WTC11 (cell line): Measurements from ENCODE around the gene GRAMD2B. TPM values are rescaled to one million over a fixed set of nuclear protein-coding genes. Genes with fewer than 3 reads are reported as not detected.
A peak's percentile ranks its signal among the peaks of the same experiment; 100 is the strongest.

ENCODE experiments used
- ATAC-seq: fragments of 200-7000 bp; cut with Tn5 transposase; 2 replicates; pipeline ENCODE4 v1.10.0; 2021; ENCODE audit warnings: mild to moderate bottlenecking, moderate library complexity
- CTCF ChIA-PET: fragments of 300-600 bp; sonication (Branson Sonifier 250); formaldehyde crosslinking; loops from one replicate; lab custom pipeline; 2021; ENCODE audit warnings: antibody characterized with exemption; lab: Charles Lee
- POLR2A ChIA-PET: fragments of 350-600 bp; sonication (Branson Sonifier 250); formaldehyde crosslinking; loops from one replicate; lab custom pipeline; 2021; ENCODE audit warnings: antibody characterized with exemption; lab: Charles Lee
- DNase-seq: peaks from one replicate; pipeline ENCODE4 v3.0.0; 2021; ENCODE audit warnings: low spot score
- H3K27ac Mint-ChIP-seq: 2 replicates; pipeline ENCODE4 v1.8.0; 2021; ENCODE audit warnings: mixed read lengths
- H3K27me3 Mint-ChIP-seq: 2 replicates; pipeline ENCODE4 v1.8.0; 2021; ENCODE audit warnings: low read depth, mild to moderate bottlenecking, moderate library complexity, mixed read lengths
- H3K36me3 Mint-ChIP-seq: 2 replicates; pipeline ENCODE4 v1.8.0; 2021; ENCODE audit warnings: mixed read lengths
- H3K4me1 Mint-ChIP-seq: 2 replicates; pipeline ENCODE4 v1.8.0; 2022; ENCODE audit warnings: mixed read lengths
- H3K4me3 Mint-ChIP-seq: 2 replicates; pipeline ENCODE4 v1.8.0; 2021; ENCODE audit warnings: mild to moderate bottlenecking, moderate library complexity, mixed read lengths
- H3K9me3 Mint-ChIP-seq: 2 replicates; pipeline ENCODE4 v1.8.0; 2021; ENCODE audit warnings: mixed read lengths
- FOXJ3 ChIP-seq: sonication (generic); formaldehyde crosslinking; IDR thresholded peaks from 2 replicates; pipeline ENCODE4 v1.9.0; 2021; ENCODE audit warnings: missing genetic modification reagents, mild to moderate bottlenecking, borderline replicate concordance
- JAZF1 ChIP-seq: fragments of 250-450 bp; sonication (Bioruptor Pico); IDR thresholded peaks from 2 replicates; pipeline ENCODE4 v1.9.0; 2021; ENCODE audit warnings: moderate library complexity, mild to moderate bottlenecking, inconsistent platforms
- JUN ChIP-seq: sonication (generic); formaldehyde crosslinking; IDR thresholded peaks from 2 replicates; pipeline ENCODE4 v1.8.0; 2023; ENCODE audit warnings: mild to moderate bottlenecking, missing genetic modification reagents
- MXD4 ChIP-seq: fragments of 250-450 bp; sonication (Bioruptor Pico); IDR thresholded peaks from 2 replicates; pipeline ENCODE4 v1.8.0; 2021; ENCODE audit warnings: mild to moderate bottlenecking, moderate library complexity, borderline replicate concordance
- SMAD3 ChIP-seq: sonication (generic); formaldehyde crosslinking; IDR thresholded peaks from 2 replicates; pipeline ENCODE4 v1.8.0; 2022; ENCODE audit warnings: missing genetic modification reagents, mild to moderate bottlenecking, borderline replicate concordance
- SMAD4 ChIP-seq: sonication (generic); formaldehyde crosslinking; IDR thresholded peaks from 2 replicates; pipeline ENCODE4 v1.8.0; 2022; ENCODE audit warnings: mild to moderate bottlenecking, missing genetic modification reagents
- TEAD1 ChIP-seq: sonication (generic); formaldehyde crosslinking; IDR thresholded peaks from 2 replicates; pipeline ENCODE4 v1.8.0; 2022; ENCODE audit warnings: mild to moderate bottlenecking, missing genetic modification reagents
- TEAD4 ChIP-seq: sonication (generic); formaldehyde crosslinking; IDR thresholded peaks from 2 replicates; pipeline ENCODE4 v1.8.0; 2022; ENCODE audit warnings: mild to moderate bottlenecking, missing genetic modification reagents
- ZNF263 ChIP-seq: sonication (generic); formaldehyde crosslinking; IDR thresholded peaks from 2 replicates; pipeline ENCODE4 v1.8.1; 2022; ENCODE audit warnings: low read depth, mild to moderate bottlenecking, moderate library complexity, missing genetic modification reagents
- ZNF317 ChIP-seq: sonication (generic); formaldehyde crosslinking; IDR thresholded peaks from 2 replicates; pipeline ENCODE4 v1.8.1; 2023; ENCODE audit warnings: low read depth, mild to moderate bottlenecking, moderate library complexity, missing genetic modification reagents, borderline replicate concordance
- ZNF423 ChIP-seq: fragments of 250-450 bp; sonication (Bioruptor Pico); IDR thresholded peaks from 2 replicates; pipeline ENCODE4 v2.1.2; 2022; ENCODE audit warnings: mild to moderate bottlenecking, moderate library complexity
- total RNA-seq: library from RNA; stranded (reverse); gene quantifications from 3 replicates; pipeline ENCODE4 v1.2.3, GENCODE V29; 2021
- TF ChIP-seq, protein P1 (sequence below): sonication (generic); formaldehyde crosslinking; IDR thresholded peaks from 2 replicates; pipeline ENCODE4 v1.8.0; 2023; ENCODE audit warnings: missing genetic modification reagents, mild to moderate bottlenecking, borderline replicate concordance
- TF ChIP-seq, protein P2 (sequence below): sonication (generic); formaldehyde crosslinking; IDR thresholded peaks from 2 replicates; pipeline ENCODE4 v1.8.1; 2022; ENCODE audit warnings: low read depth, missing genetic modification reagents, borderline replicate concordance
- TF ChIP-seq, protein P3 (sequence below): sonication (generic); formaldehyde crosslinking; IDR thresholded peaks from 2 replicates; pipeline ENCODE4 v1.8.1; 2023; ENCODE audit warnings: mild to moderate bottlenecking, missing genetic modification reagents
- TF ChIP-seq, protein P4 (sequence below): sonication (generic); formaldehyde crosslinking; IDR thresholded peaks from 2 replicates; pipeline ENCODE4 v1.8.0; 2022; ENCODE audit warnings: mild to moderate bottlenecking, missing genetic modification reagents
- TF ChIP-seq, protein P5 (sequence below): sonication (generic); formaldehyde crosslinking; IDR thresholded peaks from 2 replicates; pipeline ENCODE4 v1.8.1; 2023; ENCODE audit warnings: mild to moderate bottlenecking, missing genetic modification reagents, borderline replicate concordance
- TF ChIP-seq, protein P6 (sequence below): sonication (generic); formaldehyde crosslinking; IDR thresholded peaks from 2 replicates; pipeline ENCODE4 v1.8.1; 2023; ENCODE audit warnings: mild to moderate bottlenecking, moderate library complexity, missing genetic modification reagents

The GRAMD2B gene
- total RNA-seq, 1 experiment from 2014 or later: 11.6 TPM

DNA sequence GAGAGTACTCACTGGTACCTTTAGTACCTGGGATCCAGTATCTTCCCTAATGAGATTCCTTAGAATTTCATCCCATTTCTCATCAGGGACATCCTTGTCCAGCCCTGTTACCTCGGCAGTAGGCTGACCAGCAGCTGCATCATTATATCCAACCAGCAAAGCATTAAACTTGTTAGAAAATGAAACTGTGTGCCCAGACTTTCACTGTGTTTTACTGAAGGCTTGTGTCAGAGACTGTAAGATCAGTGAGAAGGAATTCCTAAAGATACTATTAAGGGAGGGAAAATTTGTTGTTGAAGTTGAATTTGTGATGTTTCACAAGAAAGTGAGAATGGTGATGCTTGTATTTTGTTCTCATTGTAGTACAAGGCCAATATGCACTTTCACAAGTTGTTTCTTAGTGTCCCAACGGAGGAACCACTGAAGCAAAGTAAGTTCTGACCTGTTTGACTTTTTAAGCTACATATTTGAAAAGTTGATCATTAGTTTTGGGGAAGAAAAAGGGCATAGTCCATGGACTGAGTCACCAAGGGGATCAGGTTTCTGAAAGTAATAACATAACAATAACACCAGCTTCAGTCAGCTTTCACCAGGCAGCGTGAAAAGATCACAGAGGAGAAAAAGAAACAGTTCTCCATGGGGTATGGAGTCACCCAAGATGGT lies 48.8 kb downstream of the GRAMD2B start:
- no peaks in the 10 kb centered on the region for H3K9me3 Mint-ChIP-seq
- H3K4me1 Mint-ChIP-seq: peaks cover 11% of the 10 kb centered on the region
- DNase-seq (no peak), ATAC-seq (no peak; the same call in 1 of the 2 replicates)
- ChIA-PET POLR2A (no interaction called here), CTCF (no interaction called here)
- H3K27ac Mint-ChIP-seq: peak overlapping the region; percentile 12; the same call in 1 of the 2 replicates
- TF ChIP-seq, protein P1, sequence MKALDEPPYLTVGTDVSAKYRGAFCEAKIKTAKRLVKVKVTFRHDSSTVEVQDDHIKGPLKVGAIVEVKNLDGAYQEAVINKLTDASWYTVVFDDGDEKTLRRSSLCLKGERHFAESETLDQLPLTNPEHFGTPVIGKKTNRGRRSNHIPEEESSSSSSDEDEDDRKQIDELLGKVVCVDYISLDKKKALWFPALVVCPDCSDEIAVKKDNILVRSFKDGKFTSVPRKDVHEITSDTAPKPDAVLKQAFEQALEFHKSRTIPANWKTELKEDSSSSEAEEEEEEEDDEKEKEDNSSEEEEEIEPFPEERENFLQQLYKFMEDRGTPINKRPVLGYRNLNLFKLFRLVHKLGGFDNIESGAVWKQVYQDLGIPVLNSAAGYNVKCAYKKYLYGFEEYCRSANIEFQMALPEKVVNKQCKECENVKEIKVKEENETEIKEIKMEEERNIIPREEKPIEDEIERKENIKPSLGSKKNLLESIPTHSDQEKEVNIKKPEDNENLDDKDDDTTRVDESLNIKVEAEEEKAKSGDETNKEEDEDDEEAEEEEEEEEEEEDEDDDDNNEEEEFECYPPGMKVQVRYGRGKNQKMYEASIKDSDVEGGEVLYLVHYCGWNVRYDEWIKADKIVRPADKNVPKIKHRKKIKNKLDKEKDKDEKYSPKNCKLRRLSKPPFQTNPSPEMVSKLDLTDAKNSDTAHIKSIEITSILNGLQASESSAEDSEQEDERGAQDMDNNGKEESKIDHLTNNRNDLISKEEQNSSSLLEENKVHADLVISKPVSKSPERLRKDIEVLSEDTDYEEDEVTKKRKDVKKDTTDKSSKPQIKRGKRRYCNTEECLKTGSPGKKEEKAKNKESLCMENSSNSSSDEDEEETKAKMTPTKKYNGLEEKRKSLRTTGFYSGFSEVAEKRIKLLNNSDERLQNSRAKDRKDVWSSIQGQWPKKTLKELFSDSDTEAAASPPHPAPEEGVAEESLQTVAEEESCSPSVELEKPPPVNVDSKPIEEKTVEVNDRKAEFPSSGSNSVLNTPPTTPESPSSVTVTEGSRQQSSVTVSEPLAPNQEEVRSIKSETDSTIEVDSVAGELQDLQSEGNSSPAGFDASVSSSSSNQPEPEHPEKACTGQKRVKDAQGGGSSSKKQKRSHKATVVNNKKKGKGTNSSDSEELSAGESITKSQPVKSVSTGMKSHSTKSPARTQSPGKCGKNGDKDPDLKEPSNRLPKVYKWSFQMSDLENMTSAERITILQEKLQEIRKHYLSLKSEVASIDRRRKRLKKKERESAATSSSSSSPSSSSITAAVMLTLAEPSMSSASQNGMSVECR (CRISPR knock-in tag): no peak
- no peak for TF ChIP-seq SMAD3
- H3K27me3 Mint-ChIP-seq: no peaks in the 10 kb centered on the region
- H3K4me3 Mint-ChIP-seq: no peak overlapping the region
- H3K36me3 Mint-ChIP-seq: peaks cover 3% of the 10 kb centered on the region

DNA sequence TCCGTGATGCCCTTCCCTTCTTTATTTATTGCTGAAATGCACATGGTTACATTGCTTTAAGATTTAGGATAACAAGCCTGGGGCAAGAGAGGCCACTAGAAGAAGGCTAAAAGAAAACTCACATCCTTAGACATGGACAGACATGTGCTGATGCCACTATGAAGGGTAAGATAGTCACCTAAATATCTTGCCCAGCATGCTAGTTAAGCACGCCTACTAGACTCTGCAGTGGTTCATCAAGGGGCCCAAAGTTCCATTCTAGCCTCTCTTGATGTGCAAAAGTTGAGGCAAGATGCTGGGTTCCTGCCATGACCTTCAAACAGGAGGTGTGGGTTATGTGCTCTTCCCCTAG lies 49.3 kb downstream of the GRAMD2B start:
- Mint-ChIP-seq H3K4me1 (peaks cover 11% of the 10 kb centered on the region), H3K27ac (0 out of 2 replicates have a peak overlapping the region, but pooled peaks have one; percentile 12), H3K27me3 (no peaks in the 10 kb centered on the region), H3K36me3 (peaks cover 6% of the 10 kb centered on the region), H3K4me3 (no peak overlapping the region), H3K9me3 (no peaks in the 10 kb centered on the region)
- TF ChIP-seq SMAD4 (CRISPR knock-in tag): no peak
- no peak for TF ChIP-seq ZNF317 (CRISPR knock-in tag)
- TF ChIP-seq, protein P2, sequence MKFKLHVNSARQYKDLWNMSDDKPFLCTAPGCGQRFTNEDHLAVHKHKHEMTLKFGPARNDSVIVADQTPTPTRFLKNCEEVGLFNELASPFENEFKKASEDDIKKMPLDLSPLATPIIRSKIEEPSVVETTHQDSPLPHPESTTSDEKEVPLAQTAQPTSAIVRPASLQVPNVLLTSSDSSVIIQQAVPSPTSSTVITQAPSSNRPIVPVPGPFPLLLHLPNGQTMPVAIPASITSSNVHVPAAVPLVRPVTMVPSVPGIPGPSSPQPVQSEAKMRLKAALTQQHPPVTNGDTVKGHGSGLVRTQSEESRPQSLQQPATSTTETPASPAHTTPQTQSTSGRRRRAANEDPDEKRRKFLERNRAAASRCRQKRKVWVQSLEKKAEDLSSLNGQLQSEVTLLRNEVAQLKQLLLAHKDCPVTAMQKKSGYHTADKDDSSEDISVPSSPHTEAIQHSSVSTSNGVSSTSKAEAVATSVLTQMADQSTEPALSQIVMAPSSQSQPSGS (CRISPR knock-in tag): no peak
- TF ChIP-seq, protein P3, sequence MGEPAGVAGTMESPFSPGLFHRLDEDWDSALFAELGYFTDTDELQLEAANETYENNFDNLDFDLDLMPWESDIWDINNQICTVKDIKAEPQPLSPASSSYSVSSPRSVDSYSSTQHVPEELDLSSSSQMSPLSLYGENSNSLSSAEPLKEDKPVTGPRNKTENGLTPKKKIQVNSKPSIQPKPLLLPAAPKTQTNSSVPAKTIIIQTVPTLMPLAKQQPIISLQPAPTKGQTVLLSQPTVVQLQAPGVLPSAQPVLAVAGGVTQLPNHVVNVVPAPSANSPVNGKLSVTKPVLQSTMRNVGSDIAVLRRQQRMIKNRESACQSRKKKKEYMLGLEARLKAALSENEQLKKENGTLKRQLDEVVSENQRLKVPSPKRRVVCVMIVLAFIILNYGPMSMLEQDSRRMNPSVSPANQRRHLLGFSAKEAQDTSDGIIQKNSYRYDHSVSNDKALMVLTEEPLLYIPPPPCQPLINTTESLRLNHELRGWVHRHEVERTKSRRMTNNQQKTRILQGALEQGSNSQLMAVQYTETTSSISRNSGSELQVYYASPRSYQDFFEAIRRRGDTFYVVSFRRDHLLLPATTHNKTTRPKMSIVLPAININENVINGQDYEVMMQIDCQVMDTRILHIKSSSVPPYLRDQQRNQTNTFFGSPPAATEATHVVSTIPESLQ: no peak
- TF ChIP-seq TEAD1 (CRISPR knock-in tag): no peak
- TF ChIP-seq, protein P4, sequence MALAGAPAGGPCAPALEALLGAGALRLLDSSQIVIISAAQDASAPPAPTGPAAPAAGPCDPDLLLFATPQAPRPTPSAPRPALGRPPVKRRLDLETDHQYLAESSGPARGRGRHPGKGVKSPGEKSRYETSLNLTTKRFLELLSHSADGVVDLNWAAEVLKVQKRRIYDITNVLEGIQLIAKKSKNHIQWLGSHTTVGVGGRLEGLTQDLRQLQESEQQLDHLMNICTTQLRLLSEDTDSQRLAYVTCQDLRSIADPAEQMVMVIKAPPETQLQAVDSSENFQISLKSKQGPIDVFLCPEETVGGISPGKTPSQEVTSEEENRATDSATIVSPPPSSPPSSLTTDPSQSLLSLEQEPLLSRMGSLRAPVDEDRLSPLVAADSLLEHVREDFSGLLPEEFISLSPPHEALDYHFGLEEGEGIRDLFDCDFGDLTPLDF (CRISPR knock-in tag): no peak
- TF ChIP-seq ZNF423 (CRISPR knock-in tag): no peak
- no peak for TF ChIP-seq JUN (CRISPR knock-in tag)
- TF ChIP-seq, protein P5, sequence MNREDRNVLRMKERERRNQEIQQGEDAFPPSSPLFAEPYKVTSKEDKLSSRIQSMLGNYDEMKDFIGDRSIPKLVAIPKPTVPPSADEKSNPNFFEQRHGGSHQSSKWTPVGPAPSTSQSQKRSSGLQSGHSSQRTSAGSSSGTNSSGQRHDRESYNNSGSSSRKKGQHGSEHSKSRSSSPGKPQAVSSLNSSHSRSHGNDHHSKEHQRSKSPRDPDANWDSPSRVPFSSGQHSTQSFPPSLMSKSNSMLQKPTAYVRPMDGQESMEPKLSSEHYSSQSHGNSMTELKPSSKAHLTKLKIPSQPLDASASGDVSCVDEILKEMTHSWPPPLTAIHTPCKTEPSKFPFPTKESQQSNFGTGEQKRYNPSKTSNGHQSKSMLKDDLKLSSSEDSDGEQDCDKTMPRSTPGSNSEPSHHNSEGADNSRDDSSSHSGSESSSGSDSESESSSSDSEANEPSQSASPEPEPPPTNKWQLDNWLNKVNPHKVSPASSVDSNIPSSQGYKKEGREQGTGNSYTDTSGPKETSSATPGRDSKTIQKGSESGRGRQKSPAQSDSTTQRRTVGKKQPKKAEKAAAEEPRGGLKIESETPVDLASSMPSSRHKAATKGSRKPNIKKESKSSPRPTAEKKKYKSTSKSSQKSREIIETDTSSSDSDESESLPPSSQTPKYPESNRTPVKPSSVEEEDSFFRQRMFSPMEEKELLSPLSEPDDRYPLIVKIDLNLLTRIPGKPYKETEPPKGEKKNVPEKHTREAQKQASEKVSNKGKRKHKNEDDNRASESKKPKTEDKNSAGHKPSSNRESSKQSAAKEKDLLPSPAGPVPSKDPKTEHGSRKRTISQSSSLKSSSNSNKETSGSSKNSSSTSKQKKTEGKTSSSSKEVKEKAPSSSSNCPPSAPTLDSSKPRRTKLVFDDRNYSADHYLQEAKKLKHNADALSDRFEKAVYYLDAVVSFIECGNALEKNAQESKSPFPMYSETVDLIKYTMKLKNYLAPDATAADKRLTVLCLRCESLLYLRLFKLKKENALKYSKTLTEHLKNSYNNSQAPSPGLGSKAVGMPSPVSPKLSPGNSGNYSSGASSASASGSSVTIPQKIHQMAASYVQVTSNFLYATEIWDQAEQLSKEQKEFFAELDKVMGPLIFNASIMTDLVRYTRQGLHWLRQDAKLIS: no peak
- TF ChIP-seq, protein P6, sequence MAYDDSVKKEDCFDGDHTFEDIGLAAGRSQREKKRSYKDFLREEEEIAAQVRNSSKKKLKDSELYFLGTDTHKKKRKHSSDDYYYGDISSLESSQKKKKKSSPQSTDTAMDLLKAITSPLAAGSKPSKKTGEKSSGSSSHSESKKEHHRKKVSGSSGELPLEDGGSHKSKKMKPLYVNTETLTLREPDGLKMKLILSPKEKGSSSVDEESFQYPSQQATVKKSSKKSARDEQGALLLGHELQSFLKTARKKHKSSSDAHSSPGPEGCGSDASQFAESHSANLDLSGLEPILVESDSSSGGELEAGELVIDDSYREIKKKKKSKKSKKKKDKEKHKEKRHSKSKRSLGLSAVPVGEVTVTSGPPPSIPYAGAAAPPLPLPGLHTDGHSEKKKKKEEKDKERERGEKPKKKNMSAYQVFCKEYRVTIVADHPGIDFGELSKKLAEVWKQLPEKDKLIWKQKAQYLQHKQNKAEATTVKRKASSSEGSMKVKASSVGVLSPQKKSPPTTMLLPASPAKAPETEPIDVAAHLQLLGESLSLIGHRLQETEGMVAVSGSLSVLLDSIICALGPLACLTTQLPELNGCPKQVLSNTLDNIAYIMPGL: no peak
- TF ChIP-seq MXD4 (CRISPR knock-in tag): no peak
- TF ChIP-seq TEAD4 (CRISPR knock-in tag): no peak
- TF ChIP-seq FOXJ3 (CRISPR knock-in tag): no peak
- no peak for TF ChIP-seq ZNF263 (CRISPR knock-in tag)
- no peak for TF ChIP-seq JAZF1
- CTCF ChIA-PET: no interaction called here
- ATAC-seq: no peak
- no peak for DNase-seq
- POLR2A ChIA-PET: no interaction called here
